Heart left ventricle (tissue), 13 donors: ENCODE measurements around the gene SPTBN2.

Experiments used
- CTCF ChIP-seq, 12 donors: fragments of 200-600 bp; sonication (generic) in 4 of 12; IDR thresholded peaks; one replicate each; pipeline versions ENCODE4 v1.5.0 to v1.8.0; 2018 to 2022; ENCODE audit warnings: antibody characterized with exemption in 12 of 12, mild to moderate bottlenecking in 5 of 12
- POLR2A ChIP-seq, 2 donors: fragments of 450-650 bp; IDR thresholded peaks; one replicate each; pipeline ENCODE4 v1.6.1; 2017; ENCODE audit warnings: antibody characterized with exemption in 2 of 2, mild to moderate bottlenecking in 2 of 2, moderate library complexity in 2 of 2
- donor health status: ischemic (EF 13 %, LVEDD 7.1; RV severe dilation, severe dysfunction).
- donor health status: DM: no; HTN: yes; CAD: no.
- donor health status: DM: no; HTN: no; CAD: no.
- donor health status: ischemic (EF 25% LVEDD 6.9; RV normal size, moderate dysfunction).
- donor health status: ischemic (EF 25% LVEDD 5.7; RV mildly dilated, moderate dysfunction).
- donor health status: ischemic (EF 35%, LVEDD 5.7; RV mildly dilated, moderate dysfunction).
- donor health status: nonischemic (EF 11% LVEDD 7.7; RV severe dilation, severe dysfunction).
- donor health status: DM: yes; HTN: yes; CAD: no.
- donor health status: PGD.
- donor health status: ischemic (EF 29% LVEDD 5.4; RV normal size, mild dysfunction).
- donor health status: nonischemic (EF 23%, LVEDD 6.1; RV moderate dilation, normal function).

- no peak for TF ChIP-seq POLR2A (IDR thresholded peaks at IDR 0.05)
- no peak for TF ChIP-seq CTCF (IDR thresholded peaks at IDR 0.05)
Measured at GRCh38 chr11:66707486-66707885, 21.5 kb downstream of the SPTBN2 start.
